ENCODE measurements around the gene GOSR1. TPM values are rescaled to one million over a fixed set of nuclear protein-coding genes. Genes with fewer than 3 reads are reported as not detected.
"Not testable (repeated sequence)": the region's sequence is repeated elsewhere in the genome, so short reads cannot be mapped to it uniquely, and the experiment has no call there.

Gene GOSR1
- total RNA-seq, 1 experiment from 2014 or later = 43.7 TPM

DNA sequence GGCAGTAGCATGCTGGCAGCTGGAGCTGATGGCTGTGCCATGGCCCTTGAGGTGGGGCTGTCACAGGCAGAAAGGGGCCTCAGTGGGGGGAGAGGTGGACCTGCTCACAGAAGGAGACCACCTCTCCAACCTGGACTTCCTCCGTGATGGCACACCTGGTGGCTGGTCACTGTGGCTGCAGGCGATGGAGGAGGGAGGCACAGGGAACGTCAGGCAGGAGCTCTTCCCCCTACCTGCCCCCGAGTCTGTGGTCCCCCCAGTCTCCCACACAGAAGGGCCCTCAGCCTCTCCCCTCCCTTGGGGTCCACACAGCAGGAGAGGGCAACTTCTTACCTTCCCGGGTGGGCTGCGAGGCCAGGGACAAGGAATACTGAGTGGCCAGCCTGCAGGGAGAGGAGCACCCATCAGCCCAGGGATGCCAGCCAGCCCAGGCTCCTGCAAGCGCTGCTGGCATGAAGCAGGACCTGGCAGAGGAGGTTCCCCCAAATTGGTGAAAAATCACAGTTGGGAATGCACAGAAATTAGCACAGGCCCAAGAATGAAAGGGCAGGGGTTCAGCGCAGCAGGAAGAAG, 96.5 kb downstream of the GOSR1 start:
- Histone ChIP-seq H3K36me3 (ENCODE audit: low read depth) (no peaks in the 10 kb centered on the region), H4K20me1 (ENCODE audit: insufficient read depth) (no peaks in the 10 kb centered on the region), H3K4me3 (no peak overlapping the region), H3K79me2 (ENCODE audit: low read depth) (no peaks in the 10 kb centered on the region), H3F3A (ENCODE audit: insufficient read depth, low read depth) (no peaks in the 10 kb centered on the region), H3K27me3 (ENCODE audit: insufficient read depth, low read depth) (peaks cover 36% of the 10 kb centered on the region; the same call in 1 of the 2 replicates), H3K9me2 (ENCODE audit: insufficient read depth) (no peaks in the 10 kb centered on the region), H3K9me3 (ENCODE audit: insufficient read depth, low read depth) (no peaks in the 10 kb centered on the region), H3K4me1 (replicated peaks; ENCODE audit: insufficient read depth) (no peaks in the 10 kb centered on the region), H2AFZ (no peak overlapping the region), H3K4me2 (no peak overlapping the region), H3K27ac (no peak overlapping the region)
- intact Hi-C loops (cut with micrococcal nuclease; ENCODE audit: unreplicated experiment) = no loop called here
- POLR2A ChIA-PET (ENCODE audit: unreplicated experiment) = no interaction called here
- no peak for DNase-seq
- no peak for TF ChIP-seq EZH2 (IDR thresholded peaks at IDR 0.05; ENCODE audit: low read depth)
- TF ChIP-seq, protein P1, sequence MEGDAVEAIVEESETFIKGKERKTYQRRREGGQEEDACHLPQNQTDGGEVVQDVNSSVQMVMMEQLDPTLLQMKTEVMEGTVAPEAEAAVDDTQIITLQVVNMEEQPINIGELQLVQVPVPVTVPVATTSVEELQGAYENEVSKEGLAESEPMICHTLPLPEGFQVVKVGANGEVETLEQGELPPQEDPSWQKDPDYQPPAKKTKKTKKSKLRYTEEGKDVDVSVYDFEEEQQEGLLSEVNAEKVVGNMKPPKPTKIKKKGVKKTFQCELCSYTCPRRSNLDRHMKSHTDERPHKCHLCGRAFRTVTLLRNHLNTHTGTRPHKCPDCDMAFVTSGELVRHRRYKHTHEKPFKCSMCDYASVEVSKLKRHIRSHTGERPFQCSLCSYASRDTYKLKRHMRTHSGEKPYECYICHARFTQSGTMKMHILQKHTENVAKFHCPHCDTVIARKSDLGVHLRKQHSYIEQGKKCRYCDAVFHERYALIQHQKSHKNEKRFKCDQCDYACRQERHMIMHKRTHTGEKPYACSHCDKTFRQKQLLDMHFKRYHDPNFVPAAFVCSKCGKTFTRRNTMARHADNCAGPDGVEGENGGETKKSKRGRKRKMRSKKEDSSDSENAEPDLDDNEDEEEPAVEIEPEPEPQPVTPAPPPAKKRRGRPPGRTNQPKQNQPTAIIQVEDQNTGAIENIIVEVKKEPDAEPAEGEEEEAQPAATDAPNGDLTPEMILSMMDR (conservative IDR thresholded peaks at IDR 0.05) = no peak
- no TSS peak for BruUV-seq (replicated peaks)
- CTCF ChIA-PET = no interaction called here

DNA sequence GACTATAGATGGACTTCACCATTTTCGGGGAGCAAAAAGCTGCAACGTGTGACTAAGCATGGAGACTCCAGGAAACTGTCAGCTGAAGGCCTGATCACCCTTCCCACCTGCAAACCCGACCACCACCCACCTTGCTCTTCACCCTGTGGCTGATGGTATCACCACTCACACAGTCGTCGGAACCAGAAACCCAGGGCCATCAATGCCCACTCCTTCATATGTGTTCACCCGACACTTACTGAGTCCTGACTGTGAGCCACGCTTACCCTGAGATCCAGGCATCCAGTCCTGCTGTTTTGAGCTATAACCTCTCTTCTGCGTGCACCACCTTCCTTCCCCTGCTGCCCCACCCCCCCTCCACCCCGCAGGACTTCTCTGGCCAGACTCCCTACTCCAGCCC, 97.1 kb downstream of the GOSR1 start:
- peaks cover 36% of the 10 kb centered on the region; the same call in 1 of the 2 replicates for H3K27me3 ChIP-seq (ENCODE audit: insufficient read depth, low read depth)
- H3K9me3 ChIP-seq (ENCODE audit: insufficient read depth, low read depth); intact Hi-C loops (cut with micrococcal nuclease; ENCODE audit: unreplicated experiment); H3K79me2 ChIP-seq (ENCODE audit: low read depth); H3K4me1 ChIP-seq (replicated peaks; ENCODE audit: insufficient read depth); H3K4me3 ChIP-seq; H3K36me3 ChIP-seq (ENCODE audit: low read depth); H3K4me2 ChIP-seq; H2AFZ ChIP-seq; POLR2A ChIA-PET (ENCODE audit: unreplicated experiment); CTCF ChIA-PET; H4K20me1 ChIP-seq (ENCODE audit: insufficient read depth); H3K27ac ChIP-seq; BruUV-seq (replicated peaks); DNase-seq; H3F3A ChIP-seq (ENCODE audit: insufficient read depth, low read depth); H3K9me2 ChIP-seq (ENCODE audit: insufficient read depth): not testable (repeated sequence)

DNA sequence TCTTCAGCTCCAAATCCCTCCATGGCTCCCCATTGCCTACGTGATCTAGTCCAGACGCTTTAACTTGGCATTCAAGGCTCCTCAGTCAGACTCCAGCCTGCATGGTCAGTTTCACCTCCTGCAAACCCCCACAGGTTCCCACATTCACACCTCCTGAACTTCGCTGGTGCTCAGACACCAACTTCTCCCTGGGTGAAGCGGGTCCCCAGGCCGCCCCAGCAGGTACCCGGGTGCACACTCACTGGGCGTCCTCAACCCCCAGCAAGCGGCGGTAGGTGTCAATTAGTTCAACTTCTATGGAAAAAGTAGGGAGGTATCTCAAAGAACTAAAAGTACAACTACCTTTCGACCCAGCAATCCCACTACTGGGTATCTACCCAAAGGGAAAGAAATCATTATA, 97.6 kb downstream of the GOSR1 start:
- H3K36me3 ChIP-seq (ENCODE audit: low read depth); H3K4me1 ChIP-seq (replicated peaks; ENCODE audit: insufficient read depth); BruUV-seq (replicated peaks); H3K9me2 ChIP-seq (ENCODE audit: insufficient read depth); H3K9me3 ChIP-seq (ENCODE audit: insufficient read depth, low read depth); H3K4me2 ChIP-seq; intact Hi-C loops (cut with micrococcal nuclease; ENCODE audit: unreplicated experiment); H2AFZ ChIP-seq; H4K20me1 ChIP-seq (ENCODE audit: insufficient read depth); POLR2A ChIA-PET (ENCODE audit: unreplicated experiment); CTCF ChIA-PET; H3F3A ChIP-seq (ENCODE audit: insufficient read depth, low read depth); H3K4me3 ChIP-seq; H3K79me2 ChIP-seq (ENCODE audit: low read depth); H3K27ac ChIP-seq; DNase-seq: not testable (repeated sequence)
- peaks cover 36% of the 10 kb centered on the region; the same call in 1 of the 2 replicates for H3K27me3 ChIP-seq (ENCODE audit: insufficient read depth, low read depth)

DNA sequence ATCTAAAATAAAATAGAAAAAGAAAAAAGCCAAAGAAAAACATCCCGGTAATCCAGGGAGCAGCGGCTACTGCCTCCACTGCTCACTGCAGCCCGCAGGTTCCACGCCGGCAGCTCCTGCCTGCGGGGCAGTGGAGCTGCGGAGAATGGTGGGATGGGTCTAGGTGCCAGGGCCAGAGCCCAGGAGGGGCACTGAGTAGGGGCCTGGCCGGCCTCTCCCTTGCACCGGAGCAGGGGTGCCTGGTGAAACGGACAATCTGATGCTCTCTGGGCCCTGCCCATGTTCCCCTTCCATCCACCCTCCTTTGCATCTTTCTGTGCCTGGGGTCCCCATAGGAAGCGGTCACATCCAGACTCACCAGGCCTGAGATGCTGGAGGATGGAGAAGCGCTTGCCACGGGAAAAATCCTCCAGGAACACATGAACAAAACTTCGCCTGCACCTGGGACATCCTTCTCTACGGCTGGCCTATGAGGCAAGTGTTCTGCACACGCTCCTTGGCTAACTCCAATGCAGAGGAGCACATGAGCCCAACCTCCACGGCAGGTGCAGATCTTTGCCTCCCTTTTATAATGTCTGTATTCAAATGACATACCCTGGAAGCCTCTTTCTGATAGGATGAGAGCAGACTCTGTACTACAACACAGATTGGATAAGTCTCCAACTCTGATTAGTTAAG, 98.6 kb downstream of the GOSR1 start:
- POLR2A ChIA-PET (ENCODE audit: unreplicated experiment); H3K4me2 ChIP-seq; H3K27ac ChIP-seq; H4K20me1 ChIP-seq (ENCODE audit: insufficient read depth); CTCF ChIA-PET; H3K9me2 ChIP-seq (ENCODE audit: insufficient read depth); H3K36me3 ChIP-seq (ENCODE audit: low read depth); DNase-seq; H3K4me3 ChIP-seq; H3K79me2 ChIP-seq (ENCODE audit: low read depth); BruUV-seq (replicated peaks); H3K9me3 ChIP-seq (ENCODE audit: insufficient read depth, low read depth); H3K4me1 ChIP-seq (replicated peaks; ENCODE audit: insufficient read depth); H2AFZ ChIP-seq; H3F3A ChIP-seq (ENCODE audit: insufficient read depth, low read depth); intact Hi-C loops (cut with micrococcal nuclease; ENCODE audit: unreplicated experiment): not testable (repeated sequence)
- H3K27me3 ChIP-seq (ENCODE audit: insufficient read depth, low read depth) = peaks cover 36% of the 10 kb centered on the region; the same call in 1 of the 2 replicates
